GM06990 (cell line): ENCODE measurements around the gene STK38.
A peak's percentile ranks its signal among the peaks of the same experiment; 100 is the strongest.

Experiments used
- DNase-seq: peaks from one replicate; pipeline ENCODE4 v3.0.0-alpha.2; 2011; ENCODE audit not compliant: insufficient read length; ENCODE audit errors: extremely low read depth
- H3K27me3 ChIP-seq: replicated peaks from 2 replicates; pipeline ENCODE4 v1.6.0; 2011; ENCODE audit warnings: low read length; ENCODE audit not compliant: control insufficient read depth, insufficient read depth
- H3K36me3 ChIP-seq: 2 replicates; pipeline ENCODE4 v1.5.1; 2011; ENCODE audit warnings: low read length; ENCODE audit not compliant: control insufficient read depth, insufficient read depth
- H3K4me3 ChIP-seq: replicated peaks from 2 replicates; pipeline ENCODE4 v1.5.1; 2011; ENCODE audit warnings: low read depth, mild to moderate bottlenecking, control low read depth, low read length
- CTCF ChIP-seq: IDR thresholded peaks from 2 replicates; pipeline ENCODE4 v1.5.1; 2011; ENCODE audit warnings: low read length, control low read depth, mild to moderate bottlenecking, inconsistent platforms; ENCODE audit not compliant: insufficient read depth, poor library complexity, severe bottlenecking

STK38 gene

GRCh38 chr6:36546920-36547645 lies at the start of gene STK38:
Gene STK38, minus strand, starts transcription at chr6:36547479. Its CDS starts 7,277 bp downstream, at chr6:36540202.
- Histone ChIP-seq H3K27me3 (no peaks in the 10 kb centered on the region), H3K4me3 (peak within 1 kb of the TSS; percentile 96), H3K36me3 (no peaks in the 10 kb centered on the region; the same call in 1 of the 2 replicates)
- peak; percentile 43 for TF ChIP-seq CTCF
- DNase-seq, result peak; percentile 94

GRCh38 chr6:36596356-36596755 lies 49.1 kb upstream of the STK38 start:
- Histone ChIP-seq H3K4me3 (peak overlapping the region; percentile 79), H3K27me3 (no peaks in the 10 kb centered on the region), H3K36me3 (peaks cover 35% of the 10 kb centered on the region)
- no peak for DNase-seq
- TF ChIP-seq CTCF, result no peak

- Histone ChIP-seq H3K36me3 (peaks cover 26% of the 10 kb centered on the region), H3K27me3 (no peaks in the 10 kb centered on the region), H3K4me3 (peak overlapping the region; percentile 79)
- DNase-seq, result no peak
- no peak for TF ChIP-seq CTCF
These were observed 47.8 kb upstream of the STK38 start for GRCh38 chr6:36594816-36595643.

- Histone ChIP-seq H3K4me3 (peak within 1 kb of the TSS; percentile 79), H3K27me3 (no peaks in the 10 kb centered on the region), H3K36me3 (peaks cover 19% of the 10 kb centered on the region)
- TF ChIP-seq CTCF, result peak; percentile 38
- DNase-seq, result peak; percentile 99
These were observed 46.9 kb upstream of the STK38 start, which contains the start of gene SRSF3 for GRCh38 chr6:36594029-36594815. Gene SRSF3, plus strand, starts transcription at chr6:36594362. Its CDS starts 2,401 bp downstream, at chr6:36596763.

- no peak for TF ChIP-seq CTCF
- Histone ChIP-seq H3K27me3 (no peaks in the 10 kb centered on the region), H3K36me3 (peaks cover 13% of the 10 kb centered on the region), H3K4me3 (peak overlapping the region; percentile 58)
- DNase-seq, result no peak
These were observed 46.3 kb upstream of the STK38 start for GRCh38 chr6:36593569-36594028.
